Measurements from ENCODE around the gene RARRES2. TPM values are rescaled to one million over a fixed set of nuclear protein-coding genes. Genes with fewer than 3 reads are reported as not detected.

The RARRES2 gene
- total RNA-seq, 3 donors from 2014 or later = 82.6 to 202 (median 98.9) TPM

DNA sequence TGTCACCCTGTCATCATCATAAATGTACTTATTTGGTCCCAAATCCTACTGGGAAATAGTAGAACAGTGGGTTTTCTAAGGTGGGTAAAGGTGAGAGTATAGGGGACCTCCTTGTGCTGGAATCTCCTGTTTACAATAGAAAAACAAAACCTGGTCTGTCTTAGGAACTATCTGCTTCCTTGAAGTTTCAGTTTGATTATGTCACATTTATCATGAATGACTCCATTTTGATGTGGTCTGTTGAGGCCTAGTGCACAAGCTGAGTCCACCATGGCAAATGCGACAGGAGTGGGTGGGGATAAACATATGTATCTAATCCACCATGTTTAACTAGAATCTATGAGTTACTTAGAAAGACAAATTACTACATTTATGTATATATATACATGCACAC lies 14.2 kb upstream of the RARRES2 start:
- Histone ChIP-seq H3K9me3 (no peaks in the 10 kb centered on the region), H3K4me3 (no peak overlapping the region), H3K36me3 (ENCODE audit: low read depth) (no peaks in the 10 kb centered on the region), H3K4me1 (ENCODE audit: low read depth) (peaks cover 11% of the 10 kb centered on the region)
- intact Hi-C loops (cut with DNase I, micrococcal nuclease) = loop anchor here in 1 of 2 donors (5.0 kb wide), 1 partner anchor 67 kb away; no protein-coding TSS in a partner anchor
- TF ChIP-seq, protein P1, sequence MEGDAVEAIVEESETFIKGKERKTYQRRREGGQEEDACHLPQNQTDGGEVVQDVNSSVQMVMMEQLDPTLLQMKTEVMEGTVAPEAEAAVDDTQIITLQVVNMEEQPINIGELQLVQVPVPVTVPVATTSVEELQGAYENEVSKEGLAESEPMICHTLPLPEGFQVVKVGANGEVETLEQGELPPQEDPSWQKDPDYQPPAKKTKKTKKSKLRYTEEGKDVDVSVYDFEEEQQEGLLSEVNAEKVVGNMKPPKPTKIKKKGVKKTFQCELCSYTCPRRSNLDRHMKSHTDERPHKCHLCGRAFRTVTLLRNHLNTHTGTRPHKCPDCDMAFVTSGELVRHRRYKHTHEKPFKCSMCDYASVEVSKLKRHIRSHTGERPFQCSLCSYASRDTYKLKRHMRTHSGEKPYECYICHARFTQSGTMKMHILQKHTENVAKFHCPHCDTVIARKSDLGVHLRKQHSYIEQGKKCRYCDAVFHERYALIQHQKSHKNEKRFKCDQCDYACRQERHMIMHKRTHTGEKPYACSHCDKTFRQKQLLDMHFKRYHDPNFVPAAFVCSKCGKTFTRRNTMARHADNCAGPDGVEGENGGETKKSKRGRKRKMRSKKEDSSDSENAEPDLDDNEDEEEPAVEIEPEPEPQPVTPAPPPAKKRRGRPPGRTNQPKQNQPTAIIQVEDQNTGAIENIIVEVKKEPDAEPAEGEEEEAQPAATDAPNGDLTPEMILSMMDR (IDR thresholded peaks at IDR 0.05) = no peak
- DNase-seq (no peak), ATAC-seq (no peak)

DNA sequence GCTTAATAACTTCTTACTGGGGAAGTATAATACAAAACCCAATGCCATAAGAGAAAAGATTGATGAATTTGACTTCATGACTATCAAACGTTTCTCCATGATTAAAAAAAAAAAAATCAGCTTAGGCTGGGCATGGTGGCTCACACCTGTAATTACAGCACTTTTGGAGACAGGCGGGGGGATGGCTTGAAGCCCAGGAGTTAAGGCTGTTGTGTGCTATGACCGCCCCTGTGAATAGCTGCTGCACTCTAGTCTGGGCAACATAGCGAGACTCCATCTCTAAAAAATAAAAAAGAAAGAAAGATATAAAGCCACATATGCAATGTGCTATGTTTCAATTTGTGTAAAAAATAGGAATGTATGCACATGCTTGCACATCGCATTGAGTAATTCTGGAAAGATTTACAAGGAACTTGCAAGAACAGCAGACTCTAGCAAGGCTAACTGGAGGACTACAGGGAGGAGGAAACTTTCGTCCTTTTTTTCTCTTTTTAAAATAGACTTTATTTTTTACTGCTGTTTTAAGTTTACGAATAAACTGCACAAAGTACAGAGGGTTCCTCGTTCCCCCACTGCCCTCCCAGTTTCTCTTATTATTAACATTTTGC lies 10.3 kb upstream of the RARRES2 start:
- no peak for DNase-seq
- ATAC-seq = peak; percentile 23

GRCh38 chr7:150346922-150347321 lies 5.5 kb upstream of the RARRES2 start:
- H3K9me3 ChIP-seq = peaks cover 6% of the 10 kb centered on the region
- H3K36me3 ChIP-seq (ENCODE audit: low read depth) = no peaks in the 10 kb centered on the region
- ATAC-seq = no peak
- no peak for DNase-seq
- TF ChIP-seq, protein P1 (IDR thresholded peaks at IDR 0.05) = no peak
- no peak overlapping the region for H3K4me3 ChIP-seq
- intact Hi-C loops (cut with DNase I, micrococcal nuclease) = no loop called here
- H3K4me1 ChIP-seq (ENCODE audit: low read depth) = no peaks in the 10 kb centered on the region

More for the DNA sequence above, 10.3 kb upstream of the RARRES2 start:
- H3K36me3 ChIP-seq (ENCODE audit: low read depth) = no peaks in the 10 kb centered on the region
- intact Hi-C loops (cut with DNase I, micrococcal nuclease) = no loop called here
- peaks cover 6% of the 10 kb centered on the region for H3K4me1 ChIP-seq (ENCODE audit: low read depth)
- no peaks in the 10 kb centered on the region for H3K9me3 ChIP-seq
- TF ChIP-seq, protein P1 (IDR thresholded peaks at IDR 0.05) = no peak
- no peak overlapping the region for H3K4me3 ChIP-seq

DNA sequence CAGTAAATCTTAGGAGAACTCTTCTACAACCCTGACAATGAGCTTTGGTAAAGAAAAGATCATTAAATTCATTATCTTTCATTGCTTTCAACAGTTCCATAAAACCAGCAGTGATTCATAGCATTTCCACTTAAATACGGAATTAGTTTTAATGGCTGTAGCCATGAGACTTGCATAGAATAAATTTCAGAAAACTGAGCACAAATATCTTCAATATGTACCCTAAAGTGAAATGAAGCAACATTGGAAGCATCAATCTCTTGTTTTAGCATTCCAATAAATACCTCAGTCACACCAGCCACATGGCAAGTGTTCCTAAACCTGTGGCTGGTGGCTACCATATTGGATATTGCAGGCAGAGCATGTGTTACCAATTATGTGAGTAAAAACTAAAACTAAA lies 3.6 kb upstream of the RARRES2 start:
- ATAC-seq (no peak), DNase-seq (no peak)
- Histone ChIP-seq H3K4me3 (no peak overlapping the region), H3K4me1 (ENCODE audit: low read depth) (peaks cover 13% of the 10 kb centered on the region), H3K9me3 (peaks cover 6% of the 10 kb centered on the region), H3K36me3 (ENCODE audit: low read depth) (no peaks in the 10 kb centered on the region)
- TF ChIP-seq, protein P1 (IDR thresholded peaks at IDR 0.05) = no peak
- intact Hi-C loops (cut with DNase I, micrococcal nuclease) = no loop called here

DNA sequence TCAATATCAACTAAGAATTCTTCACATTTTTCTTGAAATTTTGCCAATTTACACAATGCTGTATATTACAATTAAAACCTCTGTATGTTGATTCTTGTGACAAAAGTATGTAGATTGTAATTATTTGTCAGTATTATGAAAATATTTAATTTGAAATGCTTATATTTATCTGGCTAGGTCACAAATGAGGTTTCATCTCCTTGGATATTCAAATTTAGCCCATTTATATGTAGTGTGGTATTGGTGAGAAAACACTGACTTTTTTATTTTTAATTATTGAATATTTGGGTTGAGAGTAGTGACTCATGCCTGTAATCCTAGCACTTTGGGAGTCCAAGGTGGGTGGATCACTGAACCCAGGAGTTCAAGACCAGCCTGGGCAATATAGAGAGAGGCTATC lies 2.9 kb upstream of the RARRES2 start:
- no peak for DNase-seq
- Histone ChIP-seq H3K4me1 (ENCODE audit: low read depth) (peaks cover 20% of the 10 kb centered on the region), H3K4me3 (no peak overlapping the region), H3K9me3 (peaks cover 6% of the 10 kb centered on the region), H3K36me3 (ENCODE audit: low read depth) (no peaks in the 10 kb centered on the region)
- intact Hi-C loops (cut with DNase I, micrococcal nuclease) = no loop called here
- ATAC-seq = no peak
- TF ChIP-seq, protein P1 (IDR thresholded peaks at IDR 0.05) = no peak

- peaks cover 31% of the 10 kb centered on the region for H3K4me1 ChIP-seq (ENCODE audit: low read depth)
- no peaks in the 10 kb centered on the region for H3K36me3 ChIP-seq (ENCODE audit: low read depth)
- TF ChIP-seq, protein P1 (IDR thresholded peaks at IDR 0.05) = no peak
- no peak overlapping the region for H3K4me3 ChIP-seq
- intact Hi-C loops (cut with DNase I, micrococcal nuclease) = no loop called here
- H3K9me3 ChIP-seq = peaks cover 6% of the 10 kb centered on the region
- ATAC-seq (no peak), DNase-seq (no peak)
These were observed 1.8 kb upstream of the RARRES2 start for GRCh38 chr7:150343225-150343624.
